PC-3 (cell line): ENCODE results near the gene IGSF3.

ENCODE experiments used
- EZH2 ChIP-seq: fragments of 300-600 bp; sonication (generic); IDR thresholded peaks from one replicate; pipeline ENCODE4 v1.6.1; 2017; ENCODE audit warnings: antibody characterized with exemption, mild to moderate bottlenecking, low read length; ENCODE audit not compliant: unreplicated experiment
- EZH2phosphoT487 ChIP-seq: fragments of 300-600 bp; sonication (generic); IDR thresholded peaks from 2 replicates; pipeline ENCODE4 v1.6.1; 2018; ENCODE audit warnings: mild to moderate bottlenecking, antibody characterized with exemption, low read length, borderline replicate concordance
- TF ChIP-seq, protein P1 (sequence below): fragments of 300-600 bp; sonication (generic); conservative IDR thresholded peaks from 2 replicates; pipeline ENCODE4 v1.5.1; 2017; ENCODE audit warnings: antibody characterized with exemption, low read depth, mild to moderate bottlenecking, low read length

DNA sequence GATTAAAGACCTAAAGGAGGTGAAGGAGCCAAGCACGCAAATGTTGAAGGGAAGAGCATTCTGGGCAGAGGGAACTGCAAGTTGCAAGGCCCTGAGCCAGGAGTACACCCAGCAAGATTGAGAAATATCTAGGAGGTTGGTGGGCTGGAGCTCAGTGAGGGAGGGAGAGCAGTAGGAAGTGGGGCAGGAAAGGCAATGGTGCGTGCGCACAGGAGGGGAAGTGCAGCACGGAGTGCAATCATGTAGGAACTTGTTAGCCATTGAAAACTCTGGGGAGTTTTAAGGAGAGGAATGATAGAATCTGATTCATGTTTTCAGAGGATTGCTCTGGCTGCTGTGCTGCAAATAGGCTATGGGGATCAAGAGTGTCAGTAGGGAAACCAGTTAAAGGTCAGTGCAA lies 13.2 kb upstream of the IGSF3 start:
- TF ChIP-seq, protein P1, sequence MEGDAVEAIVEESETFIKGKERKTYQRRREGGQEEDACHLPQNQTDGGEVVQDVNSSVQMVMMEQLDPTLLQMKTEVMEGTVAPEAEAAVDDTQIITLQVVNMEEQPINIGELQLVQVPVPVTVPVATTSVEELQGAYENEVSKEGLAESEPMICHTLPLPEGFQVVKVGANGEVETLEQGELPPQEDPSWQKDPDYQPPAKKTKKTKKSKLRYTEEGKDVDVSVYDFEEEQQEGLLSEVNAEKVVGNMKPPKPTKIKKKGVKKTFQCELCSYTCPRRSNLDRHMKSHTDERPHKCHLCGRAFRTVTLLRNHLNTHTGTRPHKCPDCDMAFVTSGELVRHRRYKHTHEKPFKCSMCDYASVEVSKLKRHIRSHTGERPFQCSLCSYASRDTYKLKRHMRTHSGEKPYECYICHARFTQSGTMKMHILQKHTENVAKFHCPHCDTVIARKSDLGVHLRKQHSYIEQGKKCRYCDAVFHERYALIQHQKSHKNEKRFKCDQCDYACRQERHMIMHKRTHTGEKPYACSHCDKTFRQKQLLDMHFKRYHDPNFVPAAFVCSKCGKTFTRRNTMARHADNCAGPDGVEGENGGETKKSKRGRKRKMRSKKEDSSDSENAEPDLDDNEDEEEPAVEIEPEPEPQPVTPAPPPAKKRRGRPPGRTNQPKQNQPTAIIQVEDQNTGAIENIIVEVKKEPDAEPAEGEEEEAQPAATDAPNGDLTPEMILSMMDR: no peak
- no peak for TF ChIP-seq EZH2
- no peak for TF ChIP-seq EZH2phosphoT487
